SK-N-SH treated with all-trans-retinoic acid at 6 μM for 48 hours (cell line): ENCODE measurements around the gene LIFR.

ENCODE experiments used
- ARNTL ChIP-seq: fragments of 450-650 bp; formaldehyde crosslinking; IDR thresholded peaks from 2 replicates; pipeline ENCODE4 v1.5.0; 2020; ENCODE audit warnings: low read depth, mild to moderate bottlenecking, moderate library complexity, borderline replicate concordance
- BACH2 ChIP-seq: fragments of 250-450 bp; sonication (Bioruptor Pico); IDR thresholded peaks from 2 replicates; pipeline ENCODE4 v1.9.0; 2021; ENCODE audit warnings: mild to moderate bottlenecking, borderline replicate concordance
- CSDC2 ChIP-seq: fragments of 250-450 bp; sonication (Bioruptor Pico); IDR thresholded peaks from 2 replicates; pipeline ENCODE4 v1.5.0; 2020; ENCODE audit warnings: mild to moderate bottlenecking, moderate library complexity
- ESRRG ChIP-seq: fragments of 250-450 bp; sonication (Bioruptor Pico); IDR thresholded peaks from 2 replicates; pipeline ENCODE4 v1.6.1; 2021; ENCODE audit warnings: mild to moderate bottlenecking
- ISL1 ChIP-seq: fragments of 250-450 bp; sonication (Bioruptor Pico); IDR thresholded peaks from 2 replicates; pipeline ENCODE4 v2.1.2; 2022; ENCODE audit warnings: mild to moderate bottlenecking, moderate library complexity
- PPARA ChIP-seq: fragments of 250-450 bp; sonication (Bioruptor Pico); IDR thresholded peaks from 2 replicates; pipeline ENCODE4 v1.5.0; 2020; ENCODE audit warnings: mild to moderate bottlenecking, borderline replicate concordance
- RARB ChIP-seq: fragments of 250-450 bp; sonication (Bioruptor Pico); IDR thresholded peaks from 2 replicates; pipeline ENCODE4 v1.8.0; 2021; ENCODE audit warnings: mild to moderate bottlenecking, moderate library complexity
- ZNF565 ChIP-seq: fragments of 450-650 bp; formaldehyde crosslinking; conservative IDR thresholded peaks from 2 replicates; pipeline ENCODE4 v1.5.0; 2020; ENCODE audit warnings: low read depth, mild to moderate bottlenecking, moderate library complexity
- ZNF70 ChIP-seq: fragments of 450-650 bp; formaldehyde crosslinking; IDR thresholded peaks from 2 replicates; pipeline ENCODE4 v1.5.0; 2020; ENCODE audit warnings: mild to moderate bottlenecking, moderate library complexity
- ZNF8 ChIP-seq: fragments of 450-650 bp; formaldehyde crosslinking; IDR thresholded peaks from 2 replicates; pipeline ENCODE4 v1.5.0; 2020; ENCODE audit warnings: mild to moderate bottlenecking, moderate library complexity

GRCh38 chr5:38590838-38591522 lies 34.5 kb upstream of the LIFR start:
- TF ChIP-seq ARNTL (no peak), CSDC2 (no peak), BACH2 (no peak), ZNF8 (CRISPR knock-in tag) (no peak), RARB (no peak), ESRRG (no peak), ZNF70 (no peak), ISL1 (no peak), PPARA (CRISPR knock-in tag) (no peak), ZNF565 (CRISPR knock-in tag) (no peak)
